Measurements from ENCODE around the gene GRN.

- TF ChIP-seq, protein P1, sequence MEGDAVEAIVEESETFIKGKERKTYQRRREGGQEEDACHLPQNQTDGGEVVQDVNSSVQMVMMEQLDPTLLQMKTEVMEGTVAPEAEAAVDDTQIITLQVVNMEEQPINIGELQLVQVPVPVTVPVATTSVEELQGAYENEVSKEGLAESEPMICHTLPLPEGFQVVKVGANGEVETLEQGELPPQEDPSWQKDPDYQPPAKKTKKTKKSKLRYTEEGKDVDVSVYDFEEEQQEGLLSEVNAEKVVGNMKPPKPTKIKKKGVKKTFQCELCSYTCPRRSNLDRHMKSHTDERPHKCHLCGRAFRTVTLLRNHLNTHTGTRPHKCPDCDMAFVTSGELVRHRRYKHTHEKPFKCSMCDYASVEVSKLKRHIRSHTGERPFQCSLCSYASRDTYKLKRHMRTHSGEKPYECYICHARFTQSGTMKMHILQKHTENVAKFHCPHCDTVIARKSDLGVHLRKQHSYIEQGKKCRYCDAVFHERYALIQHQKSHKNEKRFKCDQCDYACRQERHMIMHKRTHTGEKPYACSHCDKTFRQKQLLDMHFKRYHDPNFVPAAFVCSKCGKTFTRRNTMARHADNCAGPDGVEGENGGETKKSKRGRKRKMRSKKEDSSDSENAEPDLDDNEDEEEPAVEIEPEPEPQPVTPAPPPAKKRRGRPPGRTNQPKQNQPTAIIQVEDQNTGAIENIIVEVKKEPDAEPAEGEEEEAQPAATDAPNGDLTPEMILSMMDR (IDR thresholded peaks at IDR 0.05) = no peak
- TF ChIP-seq POLR2AphosphoS5 (IDR thresholded peaks at IDR 0.05) (no peak), POLR2A (IDR thresholded peaks at IDR 0.05) (no peak)
Measured at GRCh38 chr17:44383861-44384260, 38.8 kb downstream of the GRN start.

All from breast epithelium (tissue), 3 donors.